ENCODE results near the gene SLC25A45. TPM values are rescaled to one million over a fixed set of nuclear protein-coding genes. Genes with fewer than 3 reads are reported as not detected.

Gene SLC25A45
- total RNA-seq, 3 donors from 2014 or later (not counting 1 experiment from before 2014, with no cell fraction given): 50.9 to 61.1 (median 61.0) TPM

DNA sequence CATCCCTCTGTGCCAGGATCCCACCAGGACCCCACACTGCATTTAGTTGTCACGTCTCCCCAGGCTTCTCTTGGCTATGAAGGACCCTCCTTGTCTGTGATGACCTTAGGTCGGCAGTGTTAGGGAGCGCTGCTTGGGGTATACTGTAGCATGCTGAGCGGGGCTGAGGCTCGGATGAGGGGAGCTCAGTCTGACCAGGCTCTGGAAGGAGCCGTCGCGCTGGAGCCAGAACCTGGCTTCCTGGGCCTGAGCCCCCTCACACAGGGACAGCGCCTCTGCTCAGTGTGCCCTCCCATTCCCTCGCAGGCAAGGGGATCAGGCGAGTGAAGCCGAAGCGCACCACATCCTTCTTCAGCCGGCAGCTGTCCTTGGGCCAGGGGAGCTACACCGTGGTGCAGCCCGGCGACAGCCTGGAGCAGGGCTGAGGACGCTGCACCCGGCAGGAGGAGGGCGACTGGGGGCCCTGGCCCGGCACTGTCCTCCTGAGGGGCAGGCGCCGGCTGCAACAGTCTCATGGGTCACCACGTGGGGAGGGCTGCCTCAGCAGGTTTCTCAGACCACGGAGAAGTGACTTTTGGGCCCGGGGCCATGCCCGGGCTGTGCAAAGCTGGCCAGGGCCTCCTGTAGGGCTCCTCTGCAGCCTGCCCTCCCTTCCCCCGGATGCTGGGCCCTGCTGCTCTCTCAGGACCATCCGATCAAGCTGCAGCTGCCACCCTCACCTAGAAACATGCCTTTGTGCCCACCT, 28.7 kb upstream of the SLC25A45 start:
- intact Hi-C loops (cut with micrococcal nuclease): no loop called here
- Mint-ChIP-seq H3K27me3 (ENCODE audit: low read depth in 2 of 2) (no peaks in the 10 kb centered on the region), H3K4me3 (no peak overlapping the region), H3K27ac (no peak overlapping the region), H3K9me3 (no peaks in the 10 kb centered on the region), H3K4me1 (peaks cover 6 to 8% of the 10 kb centered on the region in 2 donors), H3K36me3 (no peaks in the 10 kb centered on the region)
- TF ChIP-seq, protein P1, sequence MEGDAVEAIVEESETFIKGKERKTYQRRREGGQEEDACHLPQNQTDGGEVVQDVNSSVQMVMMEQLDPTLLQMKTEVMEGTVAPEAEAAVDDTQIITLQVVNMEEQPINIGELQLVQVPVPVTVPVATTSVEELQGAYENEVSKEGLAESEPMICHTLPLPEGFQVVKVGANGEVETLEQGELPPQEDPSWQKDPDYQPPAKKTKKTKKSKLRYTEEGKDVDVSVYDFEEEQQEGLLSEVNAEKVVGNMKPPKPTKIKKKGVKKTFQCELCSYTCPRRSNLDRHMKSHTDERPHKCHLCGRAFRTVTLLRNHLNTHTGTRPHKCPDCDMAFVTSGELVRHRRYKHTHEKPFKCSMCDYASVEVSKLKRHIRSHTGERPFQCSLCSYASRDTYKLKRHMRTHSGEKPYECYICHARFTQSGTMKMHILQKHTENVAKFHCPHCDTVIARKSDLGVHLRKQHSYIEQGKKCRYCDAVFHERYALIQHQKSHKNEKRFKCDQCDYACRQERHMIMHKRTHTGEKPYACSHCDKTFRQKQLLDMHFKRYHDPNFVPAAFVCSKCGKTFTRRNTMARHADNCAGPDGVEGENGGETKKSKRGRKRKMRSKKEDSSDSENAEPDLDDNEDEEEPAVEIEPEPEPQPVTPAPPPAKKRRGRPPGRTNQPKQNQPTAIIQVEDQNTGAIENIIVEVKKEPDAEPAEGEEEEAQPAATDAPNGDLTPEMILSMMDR (IDR thresholded peaks at IDR 0.05): no peak
- H3K27me3 ChIP-seq (ENCODE audit: control insufficient read depth, insufficient read depth, low read length): no peaks in the 10 kb centered on the region
- H3K27ac ChIP-seq (ENCODE audit: low read length): no peak overlapping the region
- ATAC-seq (peak in 1 of 3 donors; percentile 8), DNase-seq (no peak)
- peaks cover 7% of the 10 kb centered on the region for H3K4me1 ChIP-seq (ENCODE audit: control insufficient read depth, insufficient read depth, low read length)
- H3K36me3 ChIP-seq (ENCODE audit: control insufficient read depth, insufficient read depth, low read length): peaks cover 37% of the 10 kb centered on the region
- no peak overlapping the region for H3K4me3 ChIP-seq (ENCODE audit: low read length)
- H3K9me3 ChIP-seq (ENCODE audit: control insufficient read depth, insufficient read depth, low read length): no peaks in the 10 kb centered on the region
- WGBS (ENCODE audit: insufficient coverage): 94% methylated on average over 29 of the region's 29 CpGs

DNA sequence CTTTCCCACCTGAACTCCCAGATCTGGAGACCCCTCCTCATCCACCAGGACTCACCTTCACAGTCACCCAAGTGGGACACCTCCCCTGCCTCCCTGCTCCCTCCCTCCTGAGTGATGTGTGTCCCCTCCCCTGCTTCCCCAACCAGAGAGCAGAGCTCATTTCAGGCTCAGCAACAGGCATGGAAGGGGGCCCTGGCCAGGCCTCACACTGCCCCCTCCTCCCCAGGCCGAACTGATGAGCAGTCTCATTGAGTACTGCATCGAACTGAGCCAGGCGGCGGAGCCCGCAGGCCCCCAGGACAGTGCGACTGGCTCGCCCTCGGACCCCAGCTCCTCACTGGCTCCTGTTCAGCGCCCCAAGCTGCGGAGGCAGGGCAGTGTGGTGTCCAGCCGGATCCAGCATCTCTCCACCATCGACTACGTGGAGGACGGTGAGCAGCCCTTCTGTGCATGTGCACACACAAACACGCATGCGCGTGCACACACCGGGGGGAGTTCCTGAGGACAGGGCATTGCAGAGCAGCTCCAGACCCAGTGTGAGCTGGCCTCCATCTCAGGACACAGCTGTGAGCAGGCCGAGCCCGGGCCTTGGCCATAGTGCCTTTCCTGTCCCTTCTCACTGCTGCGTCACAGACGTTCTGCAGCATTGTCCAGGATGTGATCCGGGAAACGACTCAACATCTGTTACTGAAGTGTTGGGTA, 22.3 kb upstream of the SLC25A45 start:
- Mint-ChIP-seq H3K36me3 (peaks cover 6% of the 10 kb centered on the region), H3K4me1 (no peaks in the 10 kb centered on the region), H3K27ac (no peak overlapping the region), H3K27me3 (ENCODE audit: low read depth in 2 of 2) (no peaks in the 10 kb centered on the region), H3K9me3 (no peaks in the 10 kb centered on the region), H3K4me3 (no peak overlapping the region)
- Histone ChIP-seq H3K4me3 (ENCODE audit: low read length) (no peak overlapping the region), H3K4me1 (ENCODE audit: control insufficient read depth, insufficient read depth, low read length) (peaks cover 14% of the 10 kb centered on the region), H3K9me3 (ENCODE audit: control insufficient read depth, insufficient read depth, low read length) (no peaks in the 10 kb centered on the region), H3K27ac (ENCODE audit: low read length) (no peak overlapping the region), H3K36me3 (ENCODE audit: control insufficient read depth, insufficient read depth, low read length) (peaks cover 53% of the 10 kb centered on the region), H3K27me3 (ENCODE audit: control insufficient read depth, insufficient read depth, low read length) (no peaks in the 10 kb centered on the region)
- ATAC-seq (no peak), DNase-seq (no peak)
- intact Hi-C loops (cut with micrococcal nuclease): no loop called here
- WGBS (ENCODE audit: insufficient coverage): 89% methylated on average over 24 of the region's 24 CpGs
- TF ChIP-seq, protein P1 (IDR thresholded peaks at IDR 0.05): no peak

DNA sequence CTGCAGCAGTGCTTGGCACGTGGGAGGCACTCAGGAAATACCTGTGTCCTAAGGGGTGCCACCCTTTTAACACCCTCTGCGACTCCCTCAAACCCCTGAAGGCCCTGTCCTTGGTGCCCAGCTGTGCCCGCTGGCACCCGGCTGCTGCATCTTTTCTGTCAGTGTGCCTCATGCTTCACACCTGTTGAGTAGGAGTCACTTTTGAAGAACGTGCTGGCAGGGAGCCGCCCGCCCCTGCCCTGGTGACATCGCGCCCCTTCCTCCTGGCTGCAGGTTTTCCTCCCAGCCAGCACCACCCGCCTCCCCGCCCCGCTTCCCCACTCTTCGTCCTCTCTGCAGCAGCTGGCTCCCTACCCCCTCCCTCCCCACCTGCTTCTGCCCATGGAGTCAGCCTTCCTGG, 21.8 kb upstream of the SLC25A45 start:
- H3K9me3 ChIP-seq (ENCODE audit: control insufficient read depth, insufficient read depth, low read length): no peaks in the 10 kb centered on the region
- peaks cover 6% of the 10 kb centered on the region for H3K36me3 Mint-ChIP-seq
- peak overlapping the region; percentile 5 for H3K27ac ChIP-seq (ENCODE audit: low read length)
- no peaks in the 10 kb centered on the region for H3K27me3 Mint-ChIP-seq (ENCODE audit: low read depth in 2 of 2)
- H3K4me3 Mint-ChIP-seq: no peak overlapping the region
- 58% methylated on average over 13 of the region's 13 CpGs for WGBS (ENCODE audit: insufficient coverage)
- H3K27me3 ChIP-seq (ENCODE audit: control insufficient read depth, insufficient read depth, low read length): no peaks in the 10 kb centered on the region
- H3K9me3 Mint-ChIP-seq: no peaks in the 10 kb centered on the region
- TF ChIP-seq, protein P1 (IDR thresholded peaks at IDR 0.05): no peak
- no peak overlapping the region for H3K27ac Mint-ChIP-seq
- ATAC-seq (no peak), DNase-seq (no peak)
- H3K4me1 ChIP-seq (ENCODE audit: control insufficient read depth, insufficient read depth, low read length): peaks cover 14% of the 10 kb centered on the region
- H3K36me3 ChIP-seq (ENCODE audit: control insufficient read depth, insufficient read depth, low read length): peaks cover 53% of the 10 kb centered on the region
- intact Hi-C loops (cut with micrococcal nuclease): no loop called here
- no peaks in the 10 kb centered on the region for H3K4me1 Mint-ChIP-seq
- no peak overlapping the region for H3K4me3 ChIP-seq (ENCODE audit: low read length)
